D721Med (cell line): ENCODE measurements around the gene FAAP20.

Experiments used
- DNase-seq: peaks from one replicate; pipeline ENCODE4 v3.0.0; 2011; ENCODE audit warnings: low spot score; ENCODE audit not compliant: insufficient read length
- FAIRE-seq: peaks from 2 replicates; lab custom pipeline; 2011; peaks lifted over from hg19 to GRCh38; lab: Jason Lieb, UNC
- TF ChIP-seq, protein P1 (sequence below): IDR thresholded peaks from 2 replicates; pipeline ENCODE4 v1.5.1; 2012; ENCODE audit warnings: mild to moderate bottlenecking, control low read depth; ENCODE audit not compliant: insufficient read depth; ENCODE audit errors: missing control alignments

The FAAP20 gene, protein sequence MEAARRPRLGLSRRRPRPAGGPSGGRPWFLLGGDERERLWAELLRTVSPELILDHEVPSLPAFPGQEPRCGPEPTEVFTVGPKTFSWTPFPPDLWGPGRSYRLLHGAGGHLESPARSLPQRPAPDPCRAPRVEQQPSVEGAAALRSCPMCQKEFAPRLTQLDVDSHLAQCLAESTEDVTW

DNA sequence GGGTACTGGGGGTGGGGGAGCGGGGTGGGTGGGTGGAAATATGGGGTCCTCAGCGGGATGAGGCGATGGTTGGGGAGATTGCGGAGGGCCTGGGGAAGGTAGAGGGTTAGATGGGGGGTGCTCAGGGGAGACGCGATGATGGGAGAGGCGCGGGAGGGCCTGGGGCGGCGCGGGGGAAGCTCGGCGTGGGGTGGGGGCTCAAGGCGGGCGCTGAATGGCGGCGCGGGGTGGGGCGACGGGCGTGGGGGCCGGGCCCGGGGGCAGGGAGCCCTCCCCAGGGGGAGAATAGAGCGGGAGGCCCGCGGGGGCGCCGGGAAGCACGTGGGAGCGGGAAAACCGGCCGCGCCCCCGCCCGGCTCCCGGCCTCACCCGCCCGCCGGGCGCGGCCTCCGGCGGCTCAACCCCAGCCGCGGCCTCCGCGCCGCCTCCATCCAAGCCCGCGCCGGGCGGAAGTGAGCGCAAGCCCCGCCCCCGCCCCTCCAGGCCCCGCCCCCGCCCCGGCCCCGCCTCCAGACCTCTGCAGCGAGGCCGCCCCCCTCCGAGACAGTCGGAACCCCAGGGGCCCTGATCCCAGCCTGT, at the start of gene FAAP20:
Gene FAAP20, minus strand, starts transcription at position 454 of the 579 bp plus-strand sequence. Its CDS starts 23 bp downstream, at position 431.
- TF ChIP-seq, protein P1, sequence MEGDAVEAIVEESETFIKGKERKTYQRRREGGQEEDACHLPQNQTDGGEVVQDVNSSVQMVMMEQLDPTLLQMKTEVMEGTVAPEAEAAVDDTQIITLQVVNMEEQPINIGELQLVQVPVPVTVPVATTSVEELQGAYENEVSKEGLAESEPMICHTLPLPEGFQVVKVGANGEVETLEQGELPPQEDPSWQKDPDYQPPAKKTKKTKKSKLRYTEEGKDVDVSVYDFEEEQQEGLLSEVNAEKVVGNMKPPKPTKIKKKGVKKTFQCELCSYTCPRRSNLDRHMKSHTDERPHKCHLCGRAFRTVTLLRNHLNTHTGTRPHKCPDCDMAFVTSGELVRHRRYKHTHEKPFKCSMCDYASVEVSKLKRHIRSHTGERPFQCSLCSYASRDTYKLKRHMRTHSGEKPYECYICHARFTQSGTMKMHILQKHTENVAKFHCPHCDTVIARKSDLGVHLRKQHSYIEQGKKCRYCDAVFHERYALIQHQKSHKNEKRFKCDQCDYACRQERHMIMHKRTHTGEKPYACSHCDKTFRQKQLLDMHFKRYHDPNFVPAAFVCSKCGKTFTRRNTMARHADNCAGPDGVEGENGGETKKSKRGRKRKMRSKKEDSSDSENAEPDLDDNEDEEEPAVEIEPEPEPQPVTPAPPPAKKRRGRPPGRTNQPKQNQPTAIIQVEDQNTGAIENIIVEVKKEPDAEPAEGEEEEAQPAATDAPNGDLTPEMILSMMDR: no peak
- DNase-seq (peak; percentile 47), FAIRE-seq (no peak)

DNA sequence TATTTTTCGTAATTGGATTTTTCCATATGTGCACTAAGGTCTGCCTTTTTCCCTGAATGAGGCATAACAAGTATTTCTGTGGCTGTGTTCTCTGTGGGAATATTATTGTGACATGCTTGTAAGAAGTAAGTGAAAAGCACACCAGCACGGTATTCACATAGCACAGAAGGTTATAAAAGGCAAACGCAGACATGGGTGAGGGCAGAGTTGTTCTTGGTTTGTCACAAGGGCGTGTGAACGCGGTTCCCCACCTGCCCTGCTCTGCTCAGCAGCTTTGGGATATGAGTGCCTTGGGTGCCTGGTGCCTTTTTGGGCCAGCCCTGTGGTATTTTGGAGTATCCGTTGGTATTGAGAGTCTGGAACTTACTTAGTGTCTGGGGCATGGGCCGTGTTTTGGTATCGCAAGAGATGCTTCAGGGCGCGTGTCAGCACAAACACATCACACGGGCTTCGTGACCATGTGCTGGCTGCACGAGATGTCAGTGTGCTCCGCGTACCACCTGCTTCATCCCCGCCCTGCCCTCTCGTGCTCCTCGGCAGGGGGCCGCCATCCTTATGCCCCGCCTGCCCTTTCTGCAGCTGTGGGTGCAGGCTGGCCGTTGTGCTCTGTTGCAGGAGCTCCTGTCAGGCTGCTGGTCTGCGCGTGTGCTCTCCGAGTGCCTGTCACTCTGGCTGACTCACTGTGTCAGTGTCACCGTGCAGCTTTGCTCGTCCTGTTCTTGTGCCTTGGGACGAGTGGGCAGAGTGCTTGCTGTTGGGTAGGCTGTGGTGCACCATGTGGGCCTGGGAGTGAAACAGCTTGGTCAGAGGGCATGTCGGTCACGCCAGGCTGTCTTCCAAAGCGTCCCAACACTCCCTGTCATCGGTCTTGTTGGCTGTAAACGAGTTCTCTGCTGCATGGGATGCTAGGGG, 48.5 kb upstream of the FAAP20 start:
- TF ChIP-seq, protein P1: no peak
- no peak for FAIRE-seq
- DNase-seq: no peak

DNA sequence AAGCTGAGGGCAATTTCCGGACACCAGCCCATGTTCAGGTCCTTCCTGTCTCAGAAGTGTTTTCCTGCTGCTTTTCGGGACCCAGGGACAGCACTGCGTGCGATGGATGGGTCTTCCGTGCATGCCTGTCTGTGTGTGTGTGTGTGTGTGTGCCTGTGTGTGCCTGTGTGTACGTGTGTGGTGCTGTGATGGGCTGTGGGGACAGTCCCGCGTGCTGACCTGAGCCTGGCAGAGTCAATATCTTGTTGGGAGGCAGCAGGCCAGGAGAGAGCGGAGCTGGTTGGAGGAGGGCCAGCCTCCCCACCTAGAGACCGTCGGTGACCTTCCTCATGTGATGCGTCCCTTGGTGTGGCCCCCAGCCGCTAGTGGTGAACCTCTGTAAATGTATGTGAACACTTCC, 47.2 kb upstream of the FAAP20 start:
- no peak for FAIRE-seq
- TF ChIP-seq, protein P1: no peak
- DNase-seq: no peak

DNA sequence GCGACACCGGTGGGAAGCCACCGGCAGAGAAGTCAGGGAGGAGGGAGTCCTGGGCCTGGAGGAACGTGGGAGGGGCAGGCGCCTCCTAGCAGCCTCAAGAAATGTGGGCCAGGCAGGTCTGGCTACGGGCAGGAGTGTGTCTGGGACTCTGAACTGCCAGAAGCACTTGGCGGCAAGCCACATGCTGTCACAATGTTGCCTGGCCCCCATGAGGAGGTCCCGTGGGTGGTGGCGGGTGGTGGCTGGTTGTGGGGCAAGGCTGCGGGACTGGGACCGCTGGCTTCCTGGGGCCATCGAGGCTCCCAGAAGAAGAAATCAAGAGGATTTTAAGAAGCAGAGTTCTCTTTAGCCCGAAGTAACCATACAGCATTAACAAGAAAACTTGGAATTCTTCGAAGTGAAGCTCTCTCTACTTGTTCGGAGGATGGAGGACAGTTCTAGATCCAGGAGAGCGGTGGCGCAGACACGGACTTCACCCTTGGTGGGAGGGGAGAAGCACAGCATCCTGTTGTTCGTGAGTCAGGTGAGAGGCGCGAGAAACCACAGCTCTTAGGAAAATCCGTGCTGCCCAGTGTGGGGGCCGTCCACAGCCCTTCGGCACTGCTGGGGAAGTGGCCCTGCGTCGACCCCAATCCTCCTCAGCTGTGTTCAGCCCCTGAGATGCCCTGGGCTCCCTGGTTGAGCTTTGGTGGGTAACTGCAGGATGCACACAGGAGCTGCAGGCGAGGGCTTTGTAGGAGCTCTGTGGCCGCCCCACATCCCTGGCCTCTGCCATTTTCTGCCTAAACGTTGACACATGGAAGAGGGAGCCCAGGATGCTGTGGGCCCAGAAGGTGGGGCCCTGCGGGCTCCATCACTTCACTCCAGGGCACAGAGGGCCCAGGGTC, 45.9 kb upstream of the FAAP20 start:
- TF ChIP-seq, protein P1: no peak
- FAIRE-seq (no peak), DNase-seq (no peak)

DNA sequence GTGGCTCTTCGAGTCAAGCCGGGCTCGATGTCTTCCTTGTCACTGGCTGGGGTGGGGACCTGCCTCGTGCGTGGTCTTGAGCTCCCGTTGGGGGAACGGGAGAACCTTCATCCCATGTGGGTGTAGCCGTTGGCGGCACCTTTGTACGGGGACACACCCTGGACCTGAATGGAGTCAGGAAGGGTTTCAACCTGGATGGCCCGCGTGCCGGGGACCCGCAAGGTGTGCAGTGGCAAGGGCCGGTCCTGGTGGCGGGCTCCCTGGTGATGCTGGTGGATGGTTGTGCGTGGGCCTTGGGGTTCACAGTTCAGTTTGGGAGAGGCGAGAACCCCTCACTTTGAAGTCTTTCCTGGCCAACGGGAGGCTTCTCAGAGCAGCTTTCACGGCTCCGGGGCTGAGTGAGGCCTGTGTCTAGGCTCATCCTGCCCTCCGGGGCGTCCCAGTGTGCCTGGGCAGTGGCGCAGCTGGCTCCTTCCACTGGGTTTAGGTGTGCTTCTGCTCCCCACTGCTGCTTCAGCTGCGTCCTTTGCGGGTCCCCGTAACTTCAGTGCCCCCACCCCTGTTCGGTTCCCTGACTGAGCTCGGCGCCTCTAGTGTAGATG, 44.9 kb upstream of the FAAP20 start:
- DNase-seq (no peak), FAIRE-seq (no peak)
- TF ChIP-seq, protein P1: no peak

DNA sequence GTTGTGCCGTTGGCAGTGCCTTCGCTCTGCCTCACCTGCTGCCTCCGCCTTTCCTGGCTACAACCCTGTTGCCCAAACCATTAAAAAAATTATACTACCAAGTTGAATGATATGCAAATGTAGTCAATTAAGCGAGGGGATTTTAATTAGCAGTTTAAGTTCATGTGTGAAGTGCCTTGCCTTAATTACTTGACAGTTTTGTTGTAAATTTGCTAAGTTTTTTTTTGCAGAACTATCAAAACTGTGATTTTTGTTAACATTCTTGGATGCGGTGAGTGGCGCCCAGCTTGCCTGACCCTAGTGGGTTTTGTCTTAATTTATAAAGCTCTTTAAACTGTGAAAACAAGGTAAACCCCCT, 44.4 kb upstream of the FAAP20 start:
- FAIRE-seq (no peak), DNase-seq (no peak)
- TF ChIP-seq, protein P1: no peak
